Mesenchymal stem cell (in vitro differentiated cells and primary cell): ENCODE results near the gene SLC44A5.
"Not testable (repeated sequence)": the region's sequence is repeated elsewhere in the genome, so short reads cannot be mapped to it uniquely, and the experiment has no call there.

Source experiments
- DNase-seq: peaks from one replicate; pipeline ENCODE4 v3.0.0-alpha.2; 2013
- H2AFZ ChIP-seq: one replicate; pipeline ENCODE4 v1.6.1; 2013; ENCODE audit warnings: low read depth, mild to moderate bottlenecking, control low read depth, inconsistent platforms, low read length, moderate library complexity
- H2AK5ac ChIP-seq: 2 replicates; pipeline ENCODE4 v1.6.1; 2013; ENCODE audit warnings: low read length, moderate library complexity, mild to moderate bottlenecking, inconsistent platforms; ENCODE audit not compliant: severe bottlenecking
- H2BK120ac ChIP-seq: one replicate; pipeline ENCODE4 v1.6.1; 2013; ENCODE audit warnings: low read depth, mild to moderate bottlenecking, inconsistent platforms, low read length, moderate library complexity
- H2BK12ac ChIP-seq, 2 experiments: one replicate each; pipeline ENCODE4 v1.6.1; 2013; ENCODE audit warnings: inconsistent platforms in 2 of 2, low read length in 2 of 2, mild to moderate bottlenecking in 2 of 2, moderate library complexity in 2 of 2, control low read depth in 1 of 2
- H2BK15ac ChIP-seq: one replicate; pipeline ENCODE4 v1.6.1; 2013; ENCODE audit warnings: mild to moderate bottlenecking, low read depth, inconsistent platforms; ENCODE audit not compliant: poor library complexity, severe bottlenecking
- H2BK5ac ChIP-seq: 2 replicates; pipeline ENCODE4 v1.6.1; 2013; ENCODE audit warnings: low read depth, mild to moderate bottlenecking, low read length, control low read depth, inconsistent platforms; ENCODE audit not compliant: poor library complexity, severe bottlenecking
- H3K14ac ChIP-seq, 2 experiments: one replicate each; pipeline ENCODE4 v1.6.1; 2013; ENCODE audit warnings: inconsistent platforms in 2 of 2, low read length in 2 of 2, control low read depth in 1 of 2, mild to moderate bottlenecking in 1 of 2, moderate library complexity in 1 of 2
- H3K18ac ChIP-seq, 2 experiments: one replicate each; pipeline ENCODE4 v1.6.1; 2013; ENCODE audit warnings: inconsistent platforms in 2 of 2, low read length in 2 of 2, control low read depth in 1 of 2, low read depth in 1 of 2, mild to moderate bottlenecking in 1 of 2
- H3K23ac ChIP-seq, 2 experiments: one replicate each; pipeline ENCODE4 v1.6.1; 2013; ENCODE audit warnings: inconsistent platforms in 2 of 2, low read length in 2 of 2, mild to moderate bottlenecking in 2 of 2, moderate library complexity in 2 of 2, control low read depth in 1 of 2
- H3K27ac ChIP-seq: 2 replicates; pipeline ENCODE4 v1.5.1; 2013; ENCODE audit warnings: mild to moderate bottlenecking, moderate library complexity, low read length, control low read depth, inconsistent platforms; ENCODE audit not compliant: poor library complexity, severe bottlenecking
- H3K27me3 ChIP-seq, 2 experiments: 2 replicates each; pipeline versions ENCODE4 v1.6.1 to v1.7.0; 2013; ENCODE audit warnings: low read length in 2 of 2, mild to moderate bottlenecking in 2 of 2, moderate library complexity in 2 of 2, control low read depth in 1 of 2, inconsistent platforms in 1 of 2; ENCODE audit not compliant: control insufficient read depth in 1 of 2, insufficient read depth in 1 of 2
- H3K36me3 ChIP-seq, 2 experiments: 2 replicates each; pipeline versions ENCODE4 v1.6.1 to v1.7.0; 2013; ENCODE audit warnings: low read length in 2 of 2, control low read depth in 1 of 2, inconsistent platforms in 1 of 2, low read depth in 1 of 2, mild to moderate bottlenecking in 1 of 2; ENCODE audit not compliant: insufficient read depth in 2 of 2, control insufficient read depth in 1 of 2
- H3K4ac ChIP-seq, 2 experiments: one replicate each; pipeline ENCODE4 v1.6.1; 2013; ENCODE audit warnings: inconsistent platforms in 2 of 2, low read length in 2 of 2, mild to moderate bottlenecking in 2 of 2, moderate library complexity in 2 of 2, control low read depth in 1 of 2, low read depth in 1 of 2
- H3K4me1 ChIP-seq: 2 replicates; pipeline ENCODE4 v1.6.1; 2013; ENCODE audit warnings: low read depth, low read length, control low read depth; ENCODE audit not compliant: control insufficient read depth, insufficient read depth
- H3K4me2 ChIP-seq: 2 replicates; pipeline ENCODE4 v1.6.1; 2013; ENCODE audit warnings: low read length, mild to moderate bottlenecking, inconsistent platforms; ENCODE audit not compliant: poor library complexity, severe bottlenecking
- H3K4me3 ChIP-seq, 2 experiments: 2 replicates each; pipeline versions ENCODE4 v1.5.1 to v1.7.0; 2013; ENCODE audit warnings: low read length in 2 of 2, mild to moderate bottlenecking in 2 of 2, control low read depth in 1 of 2, low read depth in 1 of 2; ENCODE audit not compliant: insufficient read depth in 1 of 2
- H3K79me1 ChIP-seq: replicated peaks from 2 replicates; pipeline ENCODE4 v1.6.1; 2013; ENCODE audit warnings: mild to moderate bottlenecking, control low read depth, low read length, inconsistent platforms; ENCODE audit not compliant: poor library complexity, severe bottlenecking
- H3K9ac ChIP-seq: 2 replicates; pipeline ENCODE4 v1.7.0; 2013; ENCODE audit warnings: mild to moderate bottlenecking, low read length, moderate library complexity
- H3K9me3 ChIP-seq: 2 replicates; pipeline ENCODE4 v1.7.0; 2013; ENCODE audit warnings: mild to moderate bottlenecking, low read length; ENCODE audit not compliant: control insufficient read depth
- H4K8ac ChIP-seq: one replicate; pipeline ENCODE4 v1.6.1; 2013; ENCODE audit warnings: inconsistent platforms, mild to moderate bottlenecking, low read length, moderate library complexity
- H4K91ac ChIP-seq: one replicate; pipeline ENCODE4 v1.6.1; 2013; ENCODE audit warnings: mild to moderate bottlenecking, low read length, inconsistent platforms
- WGBS: methylation state at CpG from one replicate; pipeline ENCODE4 v1.1.7; 2013; ENCODE audit warnings: mixed read lengths; 5-methylcytosine and 5-hydroxymethylcytosine counted together

The SLC44A5 gene

DNA sequence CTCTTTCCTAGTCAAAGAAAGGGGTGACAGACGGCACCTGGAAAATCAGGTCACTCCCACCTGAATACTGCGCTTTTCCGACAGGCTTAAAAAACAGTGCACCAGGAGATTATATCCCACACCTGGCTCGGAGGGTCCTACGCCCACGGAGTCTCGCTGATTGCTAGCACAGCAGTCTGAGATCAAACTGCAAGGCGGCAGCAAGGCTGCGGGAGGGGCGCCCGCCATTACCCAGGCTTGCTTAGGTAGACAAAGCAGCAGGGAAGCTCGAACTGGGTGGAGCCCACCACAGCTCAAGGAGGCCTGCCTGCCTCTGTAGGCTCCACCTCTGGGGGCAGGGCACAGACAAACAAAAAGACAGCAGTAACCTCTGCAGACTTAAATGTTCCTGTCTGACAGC is 134.4 kb downstream of the SLC44A5 start:
- H2BK120ac ChIP-seq, H2AK5ac ChIP-seq: not testable (repeated sequence)

GRCh38 chr1:75475696-75476095 is 135.2 kb downstream of the SLC44A5 start:
- H3K36me3 ChIP-seq = no peaks in the 10 kb centered on the region
- no peak overlapping the region for H2BK120ac ChIP-seq
- H3K18ac ChIP-seq = no peak overlapping the region
- no peaks in the 10 kb centered on the region for H3K4me1 ChIP-seq
- H2AFZ ChIP-seq = no peak overlapping the region
- H3K4ac ChIP-seq = no peak overlapping the region
- no peaks in the 10 kb centered on the region for H3K9me3 ChIP-seq
- WGBS = 86% methylated on average over 2 of the region's 4 CpGs
- no peaks in the 10 kb centered on the region for H3K27me3 ChIP-seq
- no peak overlapping the region for H3K23ac ChIP-seq
- H3K14ac ChIP-seq = no peak overlapping the region
- no peak overlapping the region for H3K4me3 ChIP-seq
- no peak overlapping the region for H2AK5ac ChIP-seq
- H3K9ac ChIP-seq = no peak overlapping the region
- H2BK15ac ChIP-seq = no peak overlapping the region
- H3K79me1 ChIP-seq = no peaks in the 10 kb centered on the region
- no peak overlapping the region for H3K27ac ChIP-seq
- no peak overlapping the region for H2BK5ac ChIP-seq
- no peak overlapping the region for H3K4me2 ChIP-seq
- no peak for DNase-seq
- H4K8ac ChIP-seq = no peak overlapping the region
- no peak overlapping the region for H2BK12ac ChIP-seq
- no peak overlapping the region for H4K91ac ChIP-seq

More for the DNA sequence above, 134.4 kb downstream of the SLC44A5 start:
- H4K91ac ChIP-seq, H3K79me1 ChIP-seq, H3K36me3 ChIP-seq, H3K4me2 ChIP-seq, H3K27ac ChIP-seq, H3K9me3 ChIP-seq, H3K14ac ChIP-seq, H2BK15ac ChIP-seq, H3K18ac ChIP-seq, H2AFZ ChIP-seq, H2BK5ac ChIP-seq, H2BK12ac ChIP-seq, H3K23ac ChIP-seq, DNase-seq, H3K9ac ChIP-seq, H3K4ac ChIP-seq, H4K8ac ChIP-seq, H3K27me3 ChIP-seq, H3K4me3 ChIP-seq, H3K4me1 ChIP-seq: not testable (repeated sequence)
- 94% methylated on average over 11 of the region's 12 CpGs for WGBS

- Histone ChIP-seq H3K14ac (no peak overlapping the region), H2BK12ac (no peak overlapping the region), H2BK15ac (no peak overlapping the region), H3K36me3 (no peaks in the 10 kb centered on the region), H3K4me3 (no peak overlapping the region), H3K23ac (no peak overlapping the region), H3K4ac (no peak overlapping the region), H4K91ac (no peak overlapping the region), H3K79me1 (no peaks in the 10 kb centered on the region), H2BK5ac (no peak overlapping the region), H3K27me3 (no peaks in the 10 kb centered on the region), H4K8ac (no peak overlapping the region), H3K9me3 (no peaks in the 10 kb centered on the region), H3K4me2 (no peak overlapping the region), H3K9ac (no peak overlapping the region), H2AFZ (no peak overlapping the region), H3K18ac (no peak overlapping the region), H2AK5ac (no peak overlapping the region), H3K27ac (no peak overlapping the region), H3K4me1 (no peaks in the 10 kb centered on the region), H2BK120ac (no peak overlapping the region)
- DNase-seq = no peak
- 43% methylated on average over 1 of the region's 4 CpGs for WGBS
Observed at GRCh38 chr1:75472971-75473603, 137.8 kb downstream of the SLC44A5 start.

GRCh38 chr1:75472089-75472970 is 138.6 kb downstream of the SLC44A5 start:
- no peak overlapping the region for H2BK15ac ChIP-seq
- no peak for DNase-seq
- no peak overlapping the region for H3K4ac ChIP-seq
- H3K4me1 ChIP-seq = no peaks in the 10 kb centered on the region
- H2AK5ac ChIP-seq = no peak overlapping the region
- no peak overlapping the region for H2BK120ac ChIP-seq
- H3K27ac ChIP-seq = no peak overlapping the region
- H3K9ac ChIP-seq = no peak overlapping the region
- H2BK5ac ChIP-seq = no peak overlapping the region
- H3K23ac ChIP-seq = no peak overlapping the region
- no peaks in the 10 kb centered on the region for H3K27me3 ChIP-seq
- no peak overlapping the region for H3K4me2 ChIP-seq
- no peak overlapping the region for H4K91ac ChIP-seq
- no peak overlapping the region for H2BK12ac ChIP-seq
- no peaks in the 10 kb centered on the region for H3K36me3 ChIP-seq
- no peak overlapping the region for H3K4me3 ChIP-seq
- peaks cover 4% of the 10 kb centered on the region for H3K9me3 ChIP-seq
- WGBS = 80% methylated on average over 3 of the region's 5 CpGs
- no peak overlapping the region for H3K18ac ChIP-seq
- no peak overlapping the region for H2AFZ ChIP-seq
- no peaks in the 10 kb centered on the region for H3K79me1 ChIP-seq
- no peak overlapping the region for H4K8ac ChIP-seq
- H3K14ac ChIP-seq = no peak overlapping the region
